Brain pericyte (primary cell): ENCODE data around the gene FOLR3.
"Not testable (repeated sequence)": the region's sequence is repeated elsewhere in the genome, so short reads cannot be mapped to it uniquely, and the experiment has no call there.

Experiments used
- DNase-seq: peaks from one replicate; pipeline ENCODE4 v3.0.0-alpha.2; 2012; ENCODE audit warnings: low read depth, low spot score

Gene FOLR3

GRCh38 chr11:72123117-72123653 is 12.3 kb upstream of the FOLR3 start:
- no peak for DNase-seq

- no peak for DNase-seq
These were observed 11.5 kb upstream of the FOLR3 start for GRCh38 chr11:72124046-72124445.

- DNase-seq = no peak
These were observed 9.6 kb upstream of the FOLR3 start for GRCh38 chr11:72125956-72126355.

- no peak for DNase-seq
These were observed 7.6 kb upstream of the FOLR3 start for GRCh38 chr11:72127923-72128322.

- no peak for DNase-seq
These were observed 6.1 kb upstream of the FOLR3 start for GRCh38 chr11:72129381-72129780.

- DNase-seq = no peak
These were observed 2.9 kb upstream of the FOLR3 start for GRCh38 chr11:72132646-72133045.

- no peak for DNase-seq
These were observed 562 bp downstream of the FOLR3 start for GRCh38 chr11:72135891-72136683.

GRCh38 chr11:72136684-72137262 is 1.2 kb downstream of the FOLR3 start:
- DNase-seq = no peak

- no peak for DNase-seq
These were observed 3.4 kb downstream of the FOLR3 start for GRCh38 chr11:72138821-72139390.

GRCh38 chr11:72139500-72139899 is 4.0 kb downstream of the FOLR3 start:
- no peak for DNase-seq

GRCh38 chr11:72140661-72141060 is 5.1 kb downstream of the FOLR3 start:
- DNase-seq = no peak

- DNase-seq = no peak
These were observed 5.5 kb downstream of the FOLR3 start for GRCh38 chr11:72141066-72141465.

GRCh38 chr11:72142086-72142485 is 6.6 kb downstream of the FOLR3 start:
- DNase-seq = not testable (repeated sequence)

GRCh38 chr11:72142543-72142942 is 7.0 kb downstream of the FOLR3 start:
- DNase-seq = not testable (repeated sequence)

- DNase-seq = no peak
These were observed 9.5 kb downstream of the FOLR3 start for GRCh38 chr11:72144807-72145565.

GRCh38 chr11:72146625-72147024 is 11.1 kb downstream of the FOLR3 start:
- DNase-seq = no peak

- no peak for DNase-seq
These were observed 15.4 kb downstream of the FOLR3 start for GRCh38 chr11:72150882-72151281.

- DNase-seq = not testable (repeated sequence)
These were observed 18.3 kb downstream of the FOLR3 start for GRCh38 chr11:72153874-72154273.

- DNase-seq = no peak
These were observed 19.3 kb downstream of the FOLR3 start for GRCh38 chr11:72154816-72155215.

- no peak for DNase-seq
These were observed 20.2 kb downstream of the FOLR3 start for GRCh38 chr11:72155751-72156150.

GRCh38 chr11:72157131-72157530 is 21.6 kb downstream of the FOLR3 start:
- DNase-seq = no peak

GRCh38 chr11:72160319-72160718 is 24.8 kb downstream of the FOLR3 start:
- no peak for DNase-seq
